Gastroesophageal sphincter (tissue), 4 donors: ENCODE results near the gene GLT8D2. TPM values are rescaled to one million over a fixed set of nuclear protein-coding genes. Genes with fewer than 3 reads are reported as not detected.

ENCODE experiments used
- ATAC-seq: fragments of 150-250 bp; one replicate; pipeline ENCODE4 v1.9.1; 2016; ENCODE audit warnings: mild to moderate bottlenecking, moderate library complexity
- H3K27ac ChIP-seq, 4 donors: fragments of 200-600 bp; sonication (generic) in 3 of 4; 1 replicate in 3 of 4; 2 replicates in 1 of 4; pipeline ENCODE4 v1.5.1; 2016 to 2019
- H3K27me3 ChIP-seq: fragments of 200-600 bp; sonication (generic); one replicate; pipeline ENCODE4 v1.5.1; 2019
- H3K36me3 ChIP-seq, 2 donors: fragments of 200-600 bp; sonication (generic); one replicate each; pipeline ENCODE4 v1.5.1; 2019; ENCODE audit warnings: control low read depth in 1 of 2
- H3K4me1 ChIP-seq, 3 donors: fragments of 200-600 bp; sonication (generic); 1 replicate in 2 of 3; 2 replicates in 1 of 3; pipeline ENCODE4 v1.5.1; 2016 to 2019; ENCODE audit warnings: control low read depth in 2 of 3
- H3K4me3 ChIP-seq, 2 donors: fragments of 200-600 bp; sonication (generic); one replicate each; pipeline ENCODE4 v1.5.1; 2019; ENCODE audit warnings: mild to moderate bottlenecking in 1 of 2, moderate library complexity in 1 of 2
- H3K9me3 ChIP-seq, 3 donors: fragments of 200-600 bp; sonication (generic); one replicate each; pipeline ENCODE4 v1.5.1; 2017 to 2019; ENCODE audit warnings: control low read depth in 2 of 3
- CTCF ChIP-seq, 4 experiments: fragments of 200-600 bp in 2 of 4; fragments of 450-650 bp in 2 of 4; sonication (generic) in 1 of 4; IDR thresholded peaks; one replicate each; pipeline ENCODE4 v1.5.1; 2017 to 2019; ENCODE audit warnings: antibody characterized with exemption in 4 of 4, mild to moderate bottlenecking in 2 of 4, moderate library complexity in 2 of 4
- EP300 ChIP-seq: sonication (generic); formaldehyde crosslinking; IDR thresholded peaks from one replicate; pipeline ENCODE4 v1.6.1; 2017; ENCODE audit warnings: antibody characterized with exemption, mild to moderate bottlenecking
- POLR2A ChIP-seq, 2 donors: fragments of 450-650 bp; IDR thresholded peaks; one replicate each; pipeline ENCODE4 v1.6.1; 2017; ENCODE audit warnings: antibody characterized with exemption in 2 of 2, mild to moderate bottlenecking in 2 of 2, moderate library complexity in 1 of 2
- POLR2AphosphoS5 ChIP-seq: sonication (generic); formaldehyde crosslinking; IDR thresholded peaks from one replicate; pipeline ENCODE4 v1.6.1; 2017; ENCODE audit warnings: antibody characterized with exemption
- WGBS, 2 donors: methylation state at CpG; one replicate each; pipeline ENCODE4 v1.1.5; 2018; ENCODE audit warnings: low coverage in 1 of 2; 5-methylcytosine and 5-hydroxymethylcytosine counted together
- total RNA-seq, 4 donors: library from RNA; depleted of rRNA; stranded (reverse); fragments of >200 nt; gene quantifications; one replicate each; pipeline ENCODE4 v1.1.0, GENCODE V29; 2016

The GLT8D2 gene
- total RNA-seq, 4 donors from 2014 or later, result 6.9 to 20.2 (median 14.2) TPM

DNA sequence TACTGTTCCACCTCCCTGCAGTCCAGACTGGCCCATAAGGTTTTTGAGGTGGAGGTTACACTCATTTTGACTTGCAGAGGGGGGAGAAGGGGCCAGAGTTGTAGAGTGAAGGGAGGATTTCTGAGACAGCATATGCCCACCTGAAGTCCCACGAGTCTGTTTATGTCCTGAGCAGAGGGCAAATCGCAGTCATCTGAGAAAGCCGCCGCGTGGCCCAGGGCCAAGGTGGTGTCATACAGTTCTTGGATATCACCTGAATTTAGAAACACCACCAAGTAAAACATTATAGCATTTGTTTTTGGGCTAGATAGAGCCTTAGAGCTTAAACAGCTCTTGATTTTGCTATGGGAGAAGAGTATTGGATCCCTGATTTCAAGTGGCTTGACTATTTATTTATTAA lies 53.4 kb downstream of the GLT8D2 start:
- Histone ChIP-seq H3K4me1 (no peaks in the 10 kb centered on the region), H3K27me3 (no peaks in the 10 kb centered on the region), H3K36me3 (no peaks in the 10 kb centered on the region), H3K27ac (no peak overlapping the region), H3K4me3 (no peak overlapping the region), H3K9me3 (no peaks in the 10 kb centered on the region)
- WGBS, 2 donors, result 67 to 75% methylated on average over 2 to 5 of the region's 5 CpGs
- no peak for ATAC-seq
- TF ChIP-seq POLR2A (IDR thresholded peaks at IDR 0.05), result no peak
- TF ChIP-seq CTCF (IDR thresholded peaks at IDR 0.05), result no peak
- TF ChIP-seq EP300, result no peak
- no peak for TF ChIP-seq POLR2AphosphoS5

DNA sequence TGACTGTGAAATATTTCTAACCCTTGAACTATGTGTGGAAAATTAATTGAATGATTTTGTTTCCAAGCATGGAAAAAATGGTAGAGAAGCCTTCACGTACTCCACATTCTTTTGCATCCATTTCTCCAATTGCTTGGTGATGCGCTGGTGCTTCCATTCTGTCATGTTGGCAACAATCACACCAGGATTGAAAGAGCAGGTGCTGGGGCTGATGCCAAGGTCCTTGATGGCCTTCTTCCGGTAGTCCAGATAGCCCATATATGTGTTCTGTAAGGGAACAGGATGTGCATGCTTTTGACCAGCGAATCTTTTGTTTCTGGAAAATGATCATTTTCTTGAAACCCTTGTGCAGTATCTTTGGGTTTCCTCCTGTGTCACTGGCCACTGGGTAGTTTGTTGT lies 55.8 kb downstream of the GLT8D2 start:
- no peaks in the 10 kb centered on the region for H3K4me1 ChIP-seq

GRCh38 chr12:103986829-103987228 lies 63.2 kb downstream of the GLT8D2 start:
- H3K4me1 ChIP-seq, result no peaks in the 10 kb centered on the region
- no peaks in the 10 kb centered on the region for H3K9me3 ChIP-seq
- H3K27me3 ChIP-seq, result no peaks in the 10 kb centered on the region
- peaks cover 24 to 76% of the 10 kb centered on the region in 2 donors for H3K36me3 ChIP-seq
- H3K27ac ChIP-seq, result no peak overlapping the region
- H3K4me3 ChIP-seq, result no peak overlapping the region
- 62 to 88% methylated on average over 2 of the region's 2 CpGs for WGBS, 2 donors
- TF ChIP-seq EP300, result no peak
- no peak for TF ChIP-seq POLR2A (IDR thresholded peaks at IDR 0.05)
- TF ChIP-seq POLR2AphosphoS5, result no peak
- no peak for TF ChIP-seq CTCF (IDR thresholded peaks at IDR 0.05)
- ATAC-seq, result no peak

More for the DNA sequence above, 55.8 kb downstream of the GLT8D2 start:
- no peak overlapping the region for H3K27ac ChIP-seq
- peaks cover 0 to 15% of the 10 kb centered on the region in 2 donors for H3K36me3 ChIP-seq
- 90% methylated on average over 4 of the region's 4 CpGs; no CpG with 5 or more reads in 1 of the 2 donors for WGBS, 2 donors
- H3K4me3 ChIP-seq, result no peak overlapping the region
- TF ChIP-seq CTCF (IDR thresholded peaks at IDR 0.05) (no peak), EP300 (no peak), POLR2AphosphoS5 (no peak), POLR2A (IDR thresholded peaks at IDR 0.05) (no peak)
- H3K27me3 ChIP-seq, result no peaks in the 10 kb centered on the region
- no peaks in the 10 kb centered on the region for H3K9me3 ChIP-seq
- no peak for ATAC-seq

DNA sequence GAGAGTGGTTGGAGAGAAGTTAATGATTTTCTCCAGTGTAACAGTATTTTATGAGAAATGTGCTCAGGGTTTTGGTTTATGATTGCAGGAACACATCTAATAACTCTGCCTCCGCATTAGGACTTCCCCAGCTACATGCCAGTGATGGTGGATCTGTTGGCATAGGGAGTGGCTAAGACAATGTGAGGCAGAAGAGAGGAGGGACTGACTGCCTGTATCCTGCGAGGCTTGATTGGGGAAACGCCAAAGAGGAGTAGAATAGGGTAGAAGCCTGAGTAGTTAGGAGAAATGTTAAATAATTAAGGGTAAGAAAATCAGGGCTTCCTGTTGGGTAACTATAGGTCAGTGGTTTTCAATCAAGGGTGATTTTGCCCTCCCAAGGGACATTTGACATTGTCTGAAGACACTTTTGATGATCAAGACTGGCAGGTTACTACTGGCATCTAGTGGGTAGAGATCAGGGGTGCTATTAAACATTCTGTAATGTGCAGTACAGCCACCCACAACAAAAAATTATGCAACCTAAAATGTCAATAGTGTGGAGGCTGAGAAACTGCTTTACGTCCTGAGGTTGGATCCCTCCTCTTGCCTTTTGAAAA lies 71.5 kb downstream of the GLT8D2 start:
- ATAC-seq, result no peak
- no peaks in the 10 kb centered on the region for H3K27me3 ChIP-seq
- H3K4me3 ChIP-seq, result no peak overlapping the region
- H3K9me3 ChIP-seq, result no peaks in the 10 kb centered on the region
- 91 to 95% methylated on average over 3 to 4 of the region's 4 CpGs for WGBS, 2 donors
- peaks cover 1 to 71% of the 10 kb centered on the region in 2 donors for H3K36me3 ChIP-seq
- peaks cover 0 to 6% (median 0%) of the 10 kb centered on the region in 3 donors for H3K4me1 ChIP-seq
- no peak overlapping the region for H3K27ac ChIP-seq
- TF ChIP-seq EP300 (no peak), CTCF (IDR thresholded peaks at IDR 0.05) (no peak), POLR2AphosphoS5 (no peak), POLR2A (IDR thresholded peaks at IDR 0.05) (no peak)

GRCh38 chr12:103975368-103975767 lies 74.6 kb downstream of the GLT8D2 start:
- Histone ChIP-seq H3K36me3 (peaks cover 0 to 40% of the 10 kb centered on the region in 2 donors), H3K4me3 (no peak overlapping the region), H3K9me3 (no peaks in the 10 kb centered on the region), H3K27me3 (no peaks in the 10 kb centered on the region), H3K4me1 (peaks cover 0 to 25% (median 0%) of the 10 kb centered on the region in 3 donors), H3K27ac (no peak overlapping the region)
- TF ChIP-seq POLR2AphosphoS5, result no peak
- no peak for TF ChIP-seq POLR2A (IDR thresholded peaks at IDR 0.05)
- no peak for TF ChIP-seq EP300
- ATAC-seq, result no peak
- 100% methylated on average over 1 of the region's 2 CpGs for WGBS, 2 donors
